Uterus (tissue), 4 donors: ENCODE results near the gene KIF2A. TPM values are rescaled to one million over a fixed set of nuclear protein-coding genes. Genes with fewer than 3 reads are reported as not detected.

Source experiments
- DNase-seq, 2 donors: peaks; one replicate each; pipeline ENCODE4 v3.0.0-alpha.2; 2019 to 2020
- H3K27ac ChIP-seq, 2 donors: fragments of 200-600 bp; sonication (generic); 1 replicate in 1 of 2; 2 replicates in 1 of 2; pipeline ENCODE4 v1.5.1; 2016 to 2018
- H3K27me3 ChIP-seq, 2 donors: fragments of 200-600 bp; sonication (generic); one replicate each; pipeline ENCODE4 v1.5.1; 2018 to 2019; ENCODE audit warnings: control low read depth in 1 of 2
- H3K36me3 ChIP-seq, 2 donors: fragments of 200-600 bp; sonication (generic); one replicate each; pipeline ENCODE4 v1.5.1; 2019; ENCODE audit warnings: control low read depth in 1 of 2
- H3K4me1 ChIP-seq, 2 donors: fragments of 200-600 bp; sonication (generic); one replicate each; pipeline ENCODE4 v1.5.1; 2018 to 2019; ENCODE audit warnings: control low read depth in 1 of 2
- H3K4me3 ChIP-seq, 2 donors: fragments of 200-600 bp; sonication (generic); 1 replicate in 1 of 2; 2 replicates in 1 of 2; pipeline ENCODE4 v1.5.1; 2018 to 2019; ENCODE audit warnings: mild to moderate bottlenecking in 1 of 2
- H3K9me3 ChIP-seq, 2 donors: fragments of 200-600 bp; sonication (generic); one replicate each; pipeline ENCODE4 v1.5.1; 2019; ENCODE audit warnings: control low read depth in 1 of 2
- POLR2A ChIP-seq, 2 donors: fragments of 450-650 bp; IDR thresholded peaks; one replicate each; pipeline ENCODE4 v1.6.1; 2016; ENCODE audit warnings: antibody characterized with exemption in 2 of 2, mild to moderate bottlenecking in 1 of 2, moderate library complexity in 1 of 2
- intact Hi-C: fragments of 100-400 bp; cut with DNase I; formaldehyde crosslinking; loops from one replicate; pipeline ENCODE4 v1.15.1; 2023; ENCODE audit warnings: low total_unique reads
- total RNA-seq, 4 donors: library from RNA; depleted of rRNA in 3 of 4; stranded (reverse); fragments of >200 nt in 3 of 4; gene quantifications; one replicate each; pipeline versions ENCODE4 v1.1.0 to v1.2.4, GENCODE V29; 2014 to 2023
- TF ChIP-seq, protein P1 (sequence below), 4 experiments: fragments of 200-600 bp in 2 of 4; fragments of 450-650 bp in 2 of 4; sonication (generic) in 2 of 4; IDR thresholded peaks; one replicate each; pipeline ENCODE4 v1.5.1; 2016 to 2019; ENCODE audit warnings: antibody characterized with exemption in 4 of 4, mild to moderate bottlenecking in 2 of 4, moderate library complexity in 1 of 4
- donor health status: DM: yes; HTN: yes; CAD: no.

Gene KIF2A
- total RNA-seq, 4 donors from 2014 or later: 32.8 to 116 (median 39.4) TPM

DNA sequence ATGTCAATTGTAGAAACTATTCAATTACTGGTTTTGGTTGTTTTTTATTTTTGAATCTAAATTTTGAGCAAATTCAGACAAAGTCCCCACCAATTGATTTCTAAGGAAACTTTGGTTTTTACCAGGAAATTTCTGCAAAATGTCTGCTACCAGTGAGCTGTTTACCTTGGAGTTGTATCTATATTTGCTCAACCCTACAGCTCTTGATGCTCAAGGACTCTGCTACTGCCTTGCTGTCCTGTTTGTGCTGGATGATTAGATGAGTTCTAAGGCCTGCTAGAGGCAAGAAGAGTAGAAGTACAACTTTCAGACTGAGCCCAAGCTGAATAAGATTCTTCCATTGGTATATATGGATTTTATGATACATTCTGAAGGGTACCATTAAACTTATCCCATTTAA is 42.6 kb upstream of the KIF2A start:
- TF ChIP-seq POLR2A (IDR thresholded peaks at IDR 0.05): no peak
- TF ChIP-seq, protein P1, sequence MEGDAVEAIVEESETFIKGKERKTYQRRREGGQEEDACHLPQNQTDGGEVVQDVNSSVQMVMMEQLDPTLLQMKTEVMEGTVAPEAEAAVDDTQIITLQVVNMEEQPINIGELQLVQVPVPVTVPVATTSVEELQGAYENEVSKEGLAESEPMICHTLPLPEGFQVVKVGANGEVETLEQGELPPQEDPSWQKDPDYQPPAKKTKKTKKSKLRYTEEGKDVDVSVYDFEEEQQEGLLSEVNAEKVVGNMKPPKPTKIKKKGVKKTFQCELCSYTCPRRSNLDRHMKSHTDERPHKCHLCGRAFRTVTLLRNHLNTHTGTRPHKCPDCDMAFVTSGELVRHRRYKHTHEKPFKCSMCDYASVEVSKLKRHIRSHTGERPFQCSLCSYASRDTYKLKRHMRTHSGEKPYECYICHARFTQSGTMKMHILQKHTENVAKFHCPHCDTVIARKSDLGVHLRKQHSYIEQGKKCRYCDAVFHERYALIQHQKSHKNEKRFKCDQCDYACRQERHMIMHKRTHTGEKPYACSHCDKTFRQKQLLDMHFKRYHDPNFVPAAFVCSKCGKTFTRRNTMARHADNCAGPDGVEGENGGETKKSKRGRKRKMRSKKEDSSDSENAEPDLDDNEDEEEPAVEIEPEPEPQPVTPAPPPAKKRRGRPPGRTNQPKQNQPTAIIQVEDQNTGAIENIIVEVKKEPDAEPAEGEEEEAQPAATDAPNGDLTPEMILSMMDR (IDR thresholded peaks at IDR 0.05): no peak
- H3K4me3 ChIP-seq: no peak overlapping the region
- H3K36me3 ChIP-seq: no peaks in the 10 kb centered on the region
- no peak overlapping the region for H3K27ac ChIP-seq
- no peaks in the 10 kb centered on the region for H3K4me1 ChIP-seq
- H3K9me3 ChIP-seq: no peaks in the 10 kb centered on the region
- no peaks in the 10 kb centered on the region for H3K27me3 ChIP-seq
- no peak for DNase-seq
- intact Hi-C loops: no loop called here

DNA sequence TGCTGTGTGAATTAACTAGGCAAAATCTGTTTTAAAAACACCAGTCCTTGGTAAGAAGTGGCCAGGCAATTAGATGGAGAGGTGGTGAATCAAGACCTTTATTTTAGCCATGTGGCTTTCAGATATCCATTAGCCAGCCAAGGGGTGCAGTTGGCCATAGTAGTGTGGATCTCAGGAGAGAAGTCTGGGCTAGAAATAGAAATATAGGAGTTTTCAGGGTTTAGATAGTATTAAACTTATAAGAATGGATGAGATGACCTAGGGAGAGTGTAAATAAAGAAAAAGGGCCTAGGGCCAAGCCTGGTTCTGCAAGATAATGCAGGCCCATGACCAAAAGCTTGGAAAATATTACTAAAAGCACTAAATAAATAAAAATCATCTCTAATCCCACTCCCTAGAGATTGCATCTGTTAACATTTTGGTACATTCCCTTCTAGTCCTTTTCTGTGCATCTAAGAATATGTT is 40.3 kb upstream of the KIF2A start:
- DNase-seq: no peak
- H3K27me3 ChIP-seq: no peaks in the 10 kb centered on the region
- H3K4me3 ChIP-seq: no peak overlapping the region
- H3K4me1 ChIP-seq: no peaks in the 10 kb centered on the region
- no peak overlapping the region for H3K27ac ChIP-seq
- TF ChIP-seq POLR2A (IDR thresholded peaks at IDR 0.05): no peak
- TF ChIP-seq, protein P1 (IDR thresholded peaks at IDR 0.05): no peak
- no peaks in the 10 kb centered on the region for H3K36me3 ChIP-seq
- H3K9me3 ChIP-seq: no peaks in the 10 kb centered on the region
- intact Hi-C loops: no loop called here

DNA sequence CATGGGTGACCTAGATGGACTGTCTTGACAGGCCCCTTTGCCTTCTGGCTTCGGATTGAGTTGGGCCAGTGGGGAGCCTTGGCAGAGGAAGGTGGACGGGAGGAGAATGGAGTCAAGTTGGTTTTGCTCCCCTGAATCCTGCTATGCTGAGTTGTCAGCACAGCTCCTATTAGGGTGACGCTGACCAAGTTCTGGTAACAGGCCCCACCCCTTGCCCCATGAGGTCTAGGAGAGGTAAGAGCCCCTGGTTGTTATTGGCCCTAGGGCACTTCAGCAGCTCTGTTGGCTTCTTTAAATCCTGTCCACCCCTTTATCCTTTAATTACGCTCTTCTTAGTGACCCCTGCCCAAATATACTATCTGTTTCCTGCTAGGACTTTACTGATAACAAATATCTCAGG is 39.4 kb upstream of the KIF2A start:
- no peak for TF ChIP-seq POLR2A (IDR thresholded peaks at IDR 0.05)
- TF ChIP-seq, protein P1 (IDR thresholded peaks at IDR 0.05): no peak
- Histone ChIP-seq H3K36me3 (no peaks in the 10 kb centered on the region), H3K27ac (no peak overlapping the region)

DNA sequence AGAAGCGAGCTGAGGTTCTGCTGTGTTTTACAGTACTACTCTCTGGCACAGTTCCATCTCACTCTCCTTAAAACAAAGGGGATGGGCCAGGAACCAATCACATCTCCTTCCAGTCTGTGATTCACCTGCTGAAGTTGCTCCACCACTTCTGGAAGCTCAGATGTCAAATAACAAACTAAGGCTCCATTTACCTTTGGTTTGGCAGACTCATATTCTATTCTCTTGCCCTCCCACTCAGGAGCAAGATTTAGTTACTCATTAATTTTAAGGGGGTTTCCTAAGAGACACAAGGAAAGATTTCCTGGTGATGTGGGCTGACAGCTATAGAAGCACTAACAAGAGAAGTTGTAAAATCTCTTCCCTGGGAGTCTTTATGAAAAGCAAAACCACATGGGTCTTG is 37.8 kb upstream of the KIF2A start:
- Histone ChIP-seq H3K9me3 (no peaks in the 10 kb centered on the region), H3K27me3 (no peaks in the 10 kb centered on the region), H3K4me3 (no peak overlapping the region), H3K36me3 (no peaks in the 10 kb centered on the region), H3K27ac (no peak overlapping the region), H3K4me1 (no peaks in the 10 kb centered on the region)
- intact Hi-C loops: no loop called here
- no peak for DNase-seq
- TF ChIP-seq, protein P1 (IDR thresholded peaks at IDR 0.05): no peak
- TF ChIP-seq POLR2A (IDR thresholded peaks at IDR 0.05): no peak

More for the DNA sequence above, 39.4 kb upstream of the KIF2A start:
- intact Hi-C loops: no loop called here
- Histone ChIP-seq H3K27me3 (no peaks in the 10 kb centered on the region), H3K9me3 (no peaks in the 10 kb centered on the region), H3K4me3 (no peak overlapping the region), H3K4me1 (no peaks in the 10 kb centered on the region)
- no peak for DNase-seq

DNA sequence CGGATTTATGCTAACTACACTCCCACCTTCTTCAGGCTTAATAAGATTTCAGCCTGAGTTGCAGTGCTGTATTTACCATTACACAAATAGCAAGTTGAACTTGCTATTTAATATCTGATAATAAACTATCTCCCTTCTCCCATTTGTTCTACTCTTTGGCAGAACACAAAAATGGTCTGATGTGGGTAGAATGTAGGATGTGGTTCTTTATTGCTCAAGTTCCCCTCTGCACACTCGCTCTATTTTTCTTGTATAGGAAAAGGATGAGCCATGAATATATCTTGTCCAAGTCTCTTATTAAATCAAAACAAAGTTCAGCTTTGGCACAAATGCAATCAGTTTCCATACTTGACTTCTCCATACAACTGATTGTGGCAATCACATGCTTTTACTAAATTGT is 37.2 kb upstream of the KIF2A start:
- TF ChIP-seq POLR2A (IDR thresholded peaks at IDR 0.05): no peak
- TF ChIP-seq, protein P1 (IDR thresholded peaks at IDR 0.05): no peak
- intact Hi-C loops: no loop called here
- H3K27me3 ChIP-seq: no peaks in the 10 kb centered on the region
- no peaks in the 10 kb centered on the region for H3K9me3 ChIP-seq
- no peak for DNase-seq
- no peak overlapping the region for H3K27ac ChIP-seq
- H3K4me1 ChIP-seq: no peaks in the 10 kb centered on the region
- H3K4me3 ChIP-seq: no peak overlapping the region
- no peaks in the 10 kb centered on the region for H3K36me3 ChIP-seq
